SK-N-MC (cell line): ENCODE data around the gene PRRT4.
A peak's percentile ranks its signal among the peaks of the same experiment; 100 is the strongest.

ENCODE experiments used
- DNase-seq: peaks from one replicate; pipeline ENCODE4 v3.0.0-alpha.2; 2011; ENCODE audit warnings: low read depth, low spot score
- H3K27ac ChIP-seq: fragments of 200-600 bp; sonication (generic); 2 replicates; pipeline ENCODE4 v1.5.1; 2016; ENCODE audit warnings: mixed run types
- H3K36me3 ChIP-seq: fragments of 200-600 bp; sonication (generic); 2 replicates; pipeline ENCODE4 v1.6.1; 2017; ENCODE audit warnings: antibody characterized with exemption, low read length, mixed read lengths; ENCODE audit not compliant: insufficient read depth
- H3K4me3 ChIP-seq: fragments of 200-600 bp; sonication (generic); 2 replicates; pipeline ENCODE4 v1.5.1; 2016
- H3K9ac ChIP-seq: fragments of 200-600 bp; sonication (generic); 2 replicates; pipeline ENCODE4 v1.8.0; 2017; ENCODE audit warnings: mixed run types, mixed read lengths; ENCODE audit not compliant: insufficient read length
- H3K9me3 ChIP-seq: fragments of 200-600 bp; sonication (generic); 2 replicates; pipeline ENCODE4 v1.6.1; 2017; ENCODE audit warnings: low read depth, mild to moderate bottlenecking, antibody characterized with exemption, low read length, moderate library complexity, mixed read lengths
- EZH2 ChIP-seq: fragments of 200-600 bp; sonication (generic); IDR thresholded peaks from one replicate; pipeline ENCODE4 v1.6.1; 2017; ENCODE audit warnings: antibody characterized with exemption
- FOXP2 ChIP-seq: optimal IDR thresholded peaks from 2 replicates; pipeline ENCODE3; 2011; ENCODE audit warnings: mild to moderate bottlenecking, moderate library complexity; ENCODE audit not compliant: insufficient read depth; ENCODE audit errors: extremely low read length, control extremely low read depth
- POLR2AphosphoS5 ChIP-seq: IDR thresholded peaks from 2 replicates; pipeline ENCODE4 v1.6.1; 2012; ENCODE audit warnings: mild to moderate bottlenecking, low read depth, low read length, borderline replicate concordance

Gene PRRT4

DNA sequence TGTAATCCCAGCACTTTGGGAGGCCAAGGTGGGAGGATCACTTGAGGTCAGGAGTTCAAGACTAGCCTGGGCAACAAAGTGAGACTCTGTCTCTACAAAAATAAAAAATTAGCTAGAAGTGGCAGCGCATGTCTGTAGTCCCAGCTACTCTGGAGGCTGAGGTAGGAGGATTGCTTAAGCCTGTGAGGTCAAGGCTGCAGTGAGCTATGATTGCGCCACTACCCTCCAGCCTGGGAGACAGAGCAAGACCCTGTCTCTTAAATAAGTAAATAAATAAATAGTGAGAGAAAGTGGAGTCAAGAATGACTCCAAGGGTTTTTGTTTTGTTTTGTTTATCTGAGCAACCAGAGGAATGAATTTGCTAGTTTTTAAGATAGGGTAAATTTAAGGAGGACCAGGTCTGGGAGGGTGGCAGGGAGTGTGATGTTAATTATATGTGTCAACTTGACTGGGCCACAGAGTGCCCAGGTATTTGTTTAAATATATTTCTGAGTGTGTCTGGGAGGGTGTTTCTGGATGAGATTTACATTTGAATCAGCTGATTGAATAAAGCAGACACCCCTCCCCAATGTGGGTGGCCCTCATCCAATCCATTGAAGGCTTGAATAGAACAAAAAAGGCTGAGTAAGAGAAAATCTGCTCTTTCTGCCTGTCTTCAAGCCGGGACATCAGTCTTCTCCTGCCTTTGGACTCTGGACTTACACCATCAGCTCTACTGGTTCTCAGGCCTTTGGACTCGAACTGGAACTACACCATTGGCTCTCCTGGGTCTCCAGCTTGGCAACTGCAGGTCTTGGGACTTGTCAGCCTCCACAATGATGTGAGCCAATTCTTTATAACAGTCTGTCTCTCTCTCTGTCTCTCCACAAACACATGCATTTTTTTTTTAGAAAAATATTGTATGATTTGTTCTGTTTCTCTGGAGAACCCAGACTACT, 24.8 kb upstream of the PRRT4 start:
- Histone ChIP-seq H3K27ac (no peak overlapping the region), H3K9me3 (no peaks in the 10 kb centered on the region), H3K4me3 (0 out of 2 replicates have a peak overlapping the region, but pooled peaks have one; percentile 10), H3K36me3 (no peaks in the 10 kb centered on the region), H3K9ac (no peak overlapping the region)
- DNase-seq: no peak
- no peak for TF ChIP-seq FOXP2
- no peak for TF ChIP-seq EZH2
- TF ChIP-seq POLR2AphosphoS5: no peak

DNA sequence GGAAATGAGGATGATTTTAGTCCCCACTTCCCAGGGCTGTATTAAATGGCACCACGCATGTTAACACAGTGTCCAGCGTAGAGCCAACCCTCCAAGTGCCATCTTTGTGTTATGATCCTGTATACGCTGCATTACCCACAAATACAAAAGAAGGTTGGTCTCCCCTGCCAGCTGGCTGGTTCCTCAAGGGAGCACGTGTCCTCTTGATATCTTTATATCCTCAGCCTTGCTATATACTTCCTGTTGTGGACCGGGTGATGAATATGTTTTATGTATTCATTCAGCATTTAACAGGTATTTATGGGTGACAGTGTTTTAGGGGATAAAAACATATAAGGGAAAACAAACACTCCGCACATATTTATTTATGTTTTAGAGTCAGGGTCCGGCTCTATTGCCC, 23.2 kb upstream of the PRRT4 start:
- Histone ChIP-seq H3K4me3 (no peak overlapping the region), H3K27ac (no peak overlapping the region), H3K36me3 (no peaks in the 10 kb centered on the region), H3K9ac (no peak overlapping the region), H3K9me3 (no peaks in the 10 kb centered on the region)
- no peak for DNase-seq
- TF ChIP-seq POLR2AphosphoS5 (no peak), FOXP2 (no peak), EZH2 (no peak)

DNA sequence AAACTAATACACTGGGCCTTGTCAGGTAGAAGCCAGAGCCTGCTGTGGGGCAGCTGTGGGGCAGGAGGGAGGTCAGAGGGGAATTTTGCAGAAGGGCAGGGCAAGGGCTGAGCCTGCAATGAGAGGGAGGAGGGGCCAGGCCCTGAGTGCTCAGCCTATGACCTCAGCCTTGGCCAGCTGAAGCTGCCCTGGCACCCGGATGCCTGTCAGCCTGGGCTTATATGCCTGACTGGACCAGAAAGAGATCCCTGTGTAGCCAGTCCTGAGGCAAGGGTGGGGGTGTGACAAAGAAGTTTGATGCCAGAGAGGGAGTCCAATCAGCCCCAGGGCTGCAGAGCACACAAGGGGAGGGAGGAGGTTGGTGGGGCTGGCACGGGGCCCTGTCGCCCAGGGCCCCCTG, 22.3 kb upstream of the PRRT4 start:
- Histone ChIP-seq H3K9ac (no peak overlapping the region), H3K36me3 (no peaks in the 10 kb centered on the region), H3K27ac (no peak overlapping the region), H3K9me3 (no peaks in the 10 kb centered on the region), H3K4me3 (no peak overlapping the region)
- TF ChIP-seq POLR2AphosphoS5: no peak
- TF ChIP-seq EZH2: no peak
- TF ChIP-seq FOXP2: no peak
- no peak for DNase-seq

DNA sequence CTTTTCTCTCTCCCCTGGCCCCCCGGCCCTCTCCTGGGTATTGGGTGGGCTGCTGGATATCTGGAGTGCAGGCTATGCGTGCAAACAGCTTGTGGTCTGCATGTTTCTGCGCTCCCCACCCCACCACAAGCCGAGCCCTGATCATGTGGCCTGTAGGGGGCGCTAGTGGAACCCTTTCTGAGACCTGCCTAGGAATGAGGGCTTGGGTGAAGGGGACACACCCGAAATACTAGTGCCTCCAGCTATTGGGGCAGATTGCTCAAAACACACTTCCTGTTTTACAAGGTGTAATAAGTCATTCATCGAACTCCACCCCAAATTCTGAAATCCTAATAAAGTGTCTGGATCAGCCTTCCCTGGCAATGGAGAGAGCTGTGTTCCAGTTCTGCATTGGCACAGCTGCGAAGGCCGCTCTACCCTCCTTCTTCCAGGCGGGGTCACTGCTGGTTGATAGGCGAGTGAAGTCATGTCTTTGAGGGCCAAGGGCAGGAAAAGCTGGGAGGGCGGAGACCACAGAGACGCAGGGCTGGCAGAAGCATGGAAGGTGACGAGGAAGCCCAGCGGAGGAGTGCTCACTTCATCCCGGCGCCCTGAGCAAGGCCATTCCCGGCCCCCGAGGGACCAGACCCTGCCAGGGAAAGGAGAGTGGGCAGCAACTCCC, 19.8 kb upstream of the PRRT4 start:
- Histone ChIP-seq H3K4me3 (no peak overlapping the region), H3K36me3 (no peaks in the 10 kb centered on the region), H3K9ac (no peak overlapping the region), H3K9me3 (no peaks in the 10 kb centered on the region), H3K27ac (no peak overlapping the region)
- no peak for TF ChIP-seq POLR2AphosphoS5
- no peak for DNase-seq

DNA sequence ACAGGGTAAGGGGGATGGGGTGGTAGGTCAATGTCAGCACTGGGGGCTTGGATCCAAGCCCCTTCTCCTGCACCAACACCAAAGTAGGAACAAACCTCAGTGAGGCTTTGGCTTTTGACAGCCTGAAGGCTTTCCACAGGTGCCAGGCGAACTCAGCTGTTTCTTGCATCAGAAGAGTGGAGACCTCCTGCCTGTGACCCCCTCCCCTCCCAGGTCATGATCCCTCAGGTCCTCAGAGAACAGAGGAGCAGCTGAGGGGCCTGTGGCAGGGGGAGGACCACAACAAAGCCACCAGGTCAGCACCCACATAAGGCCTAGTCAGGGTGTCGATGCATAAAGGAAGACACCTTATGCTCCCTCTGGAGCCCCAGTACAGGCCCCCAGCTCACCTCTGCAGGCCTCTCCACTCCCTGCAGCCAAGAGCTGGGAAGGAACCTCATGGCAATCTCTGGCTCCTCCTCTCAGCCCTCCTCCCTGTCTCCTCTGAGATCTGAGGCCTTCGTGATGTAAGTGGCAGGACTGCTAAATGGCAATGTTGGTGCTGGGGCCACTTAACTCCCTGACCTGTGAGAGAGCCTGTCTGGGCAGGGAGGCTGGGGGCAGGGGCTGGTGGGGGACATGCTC, 19.1 kb upstream of the PRRT4 start:
- no peak for DNase-seq
- Histone ChIP-seq H3K27ac (no peak overlapping the region), H3K9ac (no peak overlapping the region), H3K36me3 (no peaks in the 10 kb centered on the region), H3K4me3 (no peak overlapping the region), H3K9me3 (no peaks in the 10 kb centered on the region)
- TF ChIP-seq FOXP2: no peak
- TF ChIP-seq EZH2: no peak
- no peak for TF ChIP-seq POLR2AphosphoS5

DNA sequence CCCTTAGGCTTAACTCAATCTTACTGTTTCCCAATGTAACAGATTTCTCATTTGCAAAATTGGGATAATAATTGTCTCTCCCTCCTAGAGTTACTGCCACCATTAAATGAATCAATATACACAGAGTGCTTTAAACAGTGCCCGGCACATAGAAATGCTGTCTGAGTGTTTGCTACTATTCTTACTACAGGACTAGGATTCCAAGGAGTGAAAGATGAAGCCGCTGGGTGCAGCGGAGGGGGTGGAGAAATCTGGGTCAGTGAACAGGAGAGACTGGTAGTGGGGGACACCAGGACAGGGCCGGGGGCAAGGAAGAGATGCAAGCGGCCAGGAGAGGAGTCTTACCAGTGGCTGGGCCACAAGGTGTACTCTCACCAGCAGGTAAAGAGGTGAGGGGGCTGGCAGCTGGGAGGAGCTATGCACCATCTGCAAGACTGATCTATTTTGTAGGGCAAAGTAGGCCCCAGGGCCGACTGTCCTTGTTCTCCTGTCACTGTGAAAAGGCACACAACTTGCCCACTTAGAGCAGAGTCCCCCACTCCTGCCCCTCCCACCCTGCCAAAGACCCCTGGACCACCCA, 18.5 kb upstream of the PRRT4 start:
- Histone ChIP-seq H3K27ac (no peak overlapping the region), H3K36me3 (no peaks in the 10 kb centered on the region), H3K9me3 (no peaks in the 10 kb centered on the region), H3K9ac (no peak overlapping the region), H3K4me3 (no peak overlapping the region)
- TF ChIP-seq POLR2AphosphoS5 (no peak), EZH2 (no peak)
- DNase-seq: no peak

DNA sequence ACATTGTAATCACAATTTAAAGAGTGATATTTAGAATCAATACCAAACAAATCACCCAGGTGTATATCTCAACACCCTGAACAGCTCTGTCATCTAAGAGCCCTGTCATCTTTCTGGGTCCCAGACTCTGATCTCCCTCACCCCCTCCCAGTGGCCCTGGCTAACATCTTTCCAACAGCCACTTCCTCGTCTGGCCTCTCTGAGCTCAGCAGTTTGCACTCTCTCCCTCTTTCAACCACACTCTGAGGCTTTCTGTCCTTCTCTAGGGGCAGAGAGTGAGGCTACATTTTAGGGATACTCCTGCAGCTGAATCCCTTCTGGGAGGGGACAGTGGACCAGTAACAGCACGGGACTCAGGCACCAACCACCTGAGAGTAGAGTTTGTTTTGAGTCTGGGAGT, 17.1 kb upstream of the PRRT4 start:
- DNase-seq: no peak
- no peaks in the 10 kb centered on the region for H3K36me3 ChIP-seq
- H3K9me3 ChIP-seq: no peaks in the 10 kb centered on the region
- H3K9ac ChIP-seq: no peak overlapping the region
- no peak overlapping the region for H3K4me3 ChIP-seq
- H3K27ac ChIP-seq: no peak overlapping the region
- TF ChIP-seq POLR2AphosphoS5 (no peak), FOXP2 (no peak), EZH2 (no peak)

DNA sequence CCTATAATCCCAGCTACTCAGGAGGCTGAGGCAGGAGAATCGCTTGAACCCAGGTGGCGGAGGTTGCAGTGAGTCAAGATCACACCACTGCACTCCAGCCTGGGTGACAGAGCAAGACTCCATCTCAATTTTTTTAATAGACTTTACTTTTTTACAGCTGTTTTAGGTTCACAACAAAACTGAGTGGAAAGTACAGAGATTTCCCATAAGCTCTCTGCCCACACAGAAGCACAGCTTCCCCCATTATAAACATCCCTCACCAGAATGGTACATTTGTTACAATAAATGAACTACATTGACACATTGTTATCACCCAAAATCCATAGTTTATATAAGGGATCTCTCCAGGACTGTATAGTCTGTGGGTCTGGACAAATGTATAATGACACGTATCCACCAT, 14.6 kb upstream of the PRRT4 start:
- H3K4me3 ChIP-seq: no peak overlapping the region
- H3K27ac ChIP-seq: no peak overlapping the region
- TF ChIP-seq EZH2: no peak
- TF ChIP-seq FOXP2: no peak
- no peaks in the 10 kb centered on the region for H3K36me3 ChIP-seq
- no peak overlapping the region for H3K9ac ChIP-seq
- H3K9me3 ChIP-seq: no peaks in the 10 kb centered on the region
- DNase-seq: no peak
